ENCODE data around the gene MAN2B2.

Gene MAN2B2

GRCh38 chr4:6556263-6556662 is 18.7 kb upstream of the MAN2B2 start:
- Histone ChIP-seq H3K27ac (ENCODE audit: low read depth in 2 of 2, low read length in 2 of 2) (no peak overlapping the region), H3K9me3 (ENCODE audit: control insufficient read depth in 2 of 2, low read length in 2 of 2) (no peaks in the 10 kb centered on the region), H3K9ac (ENCODE audit: low read depth in 1 of 2, low read length in 2 of 2) (no peak overlapping the region), H3K4me3 (ENCODE audit: low read length in 2 of 2) (no peak overlapping the region), H3K27me3 (ENCODE audit: control insufficient read depth in 2 of 2, insufficient read depth in 2 of 2, low read length in 2 of 2) (peaks cover 12 to 14% of the 10 kb centered on the region in 2 donors), H3K36me3 (ENCODE audit: control insufficient read depth in 2 of 2, insufficient read depth in 2 of 2, low read length in 2 of 2) (no peaks in the 10 kb centered on the region), H3K4me1 (ENCODE audit: control insufficient read depth in 2 of 2, insufficient read depth in 2 of 2, low read length in 2 of 2) (no peaks in the 10 kb centered on the region)

DNA sequence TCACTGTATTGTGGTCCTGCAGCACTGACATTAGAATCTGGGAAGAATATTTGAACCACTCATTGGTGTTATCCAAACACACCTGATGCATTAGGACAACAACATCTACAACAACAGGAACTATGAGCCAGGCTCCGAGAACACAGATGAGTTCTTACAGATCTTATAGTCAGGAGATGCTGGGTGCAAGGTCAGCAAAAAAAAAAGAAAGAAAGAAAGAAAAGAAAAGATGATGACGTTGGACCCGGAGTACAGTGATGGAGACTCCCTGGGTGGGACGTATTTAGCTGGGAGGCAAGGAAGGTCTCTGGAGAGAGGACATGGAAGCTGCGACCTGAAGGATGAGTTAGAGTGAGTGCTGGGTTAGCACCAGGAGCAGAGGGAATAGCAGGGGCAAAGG is 17.8 kb upstream of the MAN2B2 start:
- H3K36me3 ChIP-seq (ENCODE audit: control insufficient read depth in 2 of 2, insufficient read depth in 2 of 2, low read length in 2 of 2): no peaks in the 10 kb centered on the region
- peaks cover 20 to 22% of the 10 kb centered on the region in 2 donors for H3K27me3 ChIP-seq (ENCODE audit: control insufficient read depth in 2 of 2, insufficient read depth in 2 of 2, low read length in 2 of 2)
- H3K4me1 ChIP-seq (ENCODE audit: control insufficient read depth in 2 of 2, insufficient read depth in 2 of 2, low read length in 2 of 2): no peaks in the 10 kb centered on the region
- H3K27ac ChIP-seq (ENCODE audit: low read depth in 2 of 2, low read length in 2 of 2): no peak overlapping the region
- no peaks in the 10 kb centered on the region for H3K9me3 ChIP-seq (ENCODE audit: control insufficient read depth in 2 of 2, low read length in 2 of 2)
- no peak overlapping the region for H3K9ac ChIP-seq (ENCODE audit: low read depth in 1 of 2, low read length in 2 of 2)
- no peak overlapping the region for H3K4me3 ChIP-seq (ENCODE audit: low read length in 2 of 2)

- no peak overlapping the region for H3K9ac ChIP-seq (ENCODE audit: low read depth in 1 of 2, low read length in 2 of 2)
- no peaks in the 10 kb centered on the region for H3K36me3 ChIP-seq (ENCODE audit: control insufficient read depth in 2 of 2, insufficient read depth in 2 of 2, low read length in 2 of 2)
- peaks cover 26 to 28% of the 10 kb centered on the region in 2 donors for H3K27me3 ChIP-seq (ENCODE audit: control insufficient read depth in 2 of 2, insufficient read depth in 2 of 2, low read length in 2 of 2)
- no peak overlapping the region for H3K27ac ChIP-seq (ENCODE audit: low read depth in 2 of 2, low read length in 2 of 2)
- H3K4me3 ChIP-seq (ENCODE audit: low read length in 2 of 2): no peak overlapping the region
- H3K9me3 ChIP-seq (ENCODE audit: control insufficient read depth in 2 of 2, low read length in 2 of 2): no peaks in the 10 kb centered on the region
- peaks cover 0 to under 1% of the 10 kb centered on the region in 2 donors for H3K4me1 ChIP-seq (ENCODE audit: control insufficient read depth in 2 of 2, insufficient read depth in 2 of 2, low read length in 2 of 2)
These were observed 17.1 kb upstream of the MAN2B2 start for GRCh38 chr4:6557856-6558255.

GRCh38 chr4:6560416-6561172 is 14.4 kb upstream of the MAN2B2 start:
- Histone ChIP-seq H3K27me3 (ENCODE audit: control insufficient read depth in 2 of 2, insufficient read depth in 2 of 2, low read length in 2 of 2) (peaks cover 39 to 40% of the 10 kb centered on the region in 2 donors), H3K36me3 (ENCODE audit: control insufficient read depth in 2 of 2, insufficient read depth in 2 of 2, low read length in 2 of 2) (no peaks in the 10 kb centered on the region), H3K4me1 (ENCODE audit: control insufficient read depth in 2 of 2, insufficient read depth in 2 of 2, low read length in 2 of 2) (peaks cover 2 to 4% of the 10 kb centered on the region in 2 donors), H3K4me3 (ENCODE audit: low read length in 2 of 2) (no peak overlapping the region), H3K27ac (ENCODE audit: low read depth in 2 of 2, low read length in 2 of 2) (no peak overlapping the region), H3K9ac (ENCODE audit: low read depth in 1 of 2, low read length in 2 of 2) (no peak overlapping the region), H3K9me3 (ENCODE audit: control insufficient read depth in 2 of 2, low read length in 2 of 2) (no peaks in the 10 kb centered on the region)

DNA sequence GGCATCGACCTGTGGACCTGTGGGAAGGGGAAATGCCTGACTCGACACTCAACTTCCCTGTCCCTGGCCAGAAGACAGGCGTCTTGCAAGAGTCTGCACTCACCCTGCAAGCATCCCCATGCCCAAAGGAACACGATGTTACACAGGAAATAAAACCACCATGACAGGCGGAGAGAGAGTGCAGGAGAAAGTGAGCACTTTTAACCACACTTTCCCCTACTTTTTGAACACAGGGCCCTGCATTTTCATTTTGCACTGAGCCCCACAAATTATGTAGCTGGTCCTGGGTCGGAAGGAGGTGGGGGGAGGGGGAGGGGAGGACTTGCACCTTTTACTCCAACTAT is 13.8 kb upstream of the MAN2B2 start:
- no peak overlapping the region for H3K9ac ChIP-seq (ENCODE audit: low read depth in 1 of 2, low read length in 2 of 2)
- H3K27ac ChIP-seq (ENCODE audit: low read depth in 2 of 2, low read length in 2 of 2): no peak overlapping the region
- H3K4me1 ChIP-seq (ENCODE audit: control insufficient read depth in 2 of 2, insufficient read depth in 2 of 2, low read length in 2 of 2): peaks cover 2 to 4% of the 10 kb centered on the region in 2 donors
- H3K27me3 ChIP-seq (ENCODE audit: control insufficient read depth in 2 of 2, insufficient read depth in 2 of 2, low read length in 2 of 2): peaks cover 42 to 45% of the 10 kb centered on the region in 2 donors
- no peaks in the 10 kb centered on the region for H3K9me3 ChIP-seq (ENCODE audit: control insufficient read depth in 2 of 2, low read length in 2 of 2)
- no peaks in the 10 kb centered on the region for H3K36me3 ChIP-seq (ENCODE audit: control insufficient read depth in 2 of 2, insufficient read depth in 2 of 2, low read length in 2 of 2)
- H3K4me3 ChIP-seq (ENCODE audit: low read length in 2 of 2): no peak overlapping the region

DNA sequence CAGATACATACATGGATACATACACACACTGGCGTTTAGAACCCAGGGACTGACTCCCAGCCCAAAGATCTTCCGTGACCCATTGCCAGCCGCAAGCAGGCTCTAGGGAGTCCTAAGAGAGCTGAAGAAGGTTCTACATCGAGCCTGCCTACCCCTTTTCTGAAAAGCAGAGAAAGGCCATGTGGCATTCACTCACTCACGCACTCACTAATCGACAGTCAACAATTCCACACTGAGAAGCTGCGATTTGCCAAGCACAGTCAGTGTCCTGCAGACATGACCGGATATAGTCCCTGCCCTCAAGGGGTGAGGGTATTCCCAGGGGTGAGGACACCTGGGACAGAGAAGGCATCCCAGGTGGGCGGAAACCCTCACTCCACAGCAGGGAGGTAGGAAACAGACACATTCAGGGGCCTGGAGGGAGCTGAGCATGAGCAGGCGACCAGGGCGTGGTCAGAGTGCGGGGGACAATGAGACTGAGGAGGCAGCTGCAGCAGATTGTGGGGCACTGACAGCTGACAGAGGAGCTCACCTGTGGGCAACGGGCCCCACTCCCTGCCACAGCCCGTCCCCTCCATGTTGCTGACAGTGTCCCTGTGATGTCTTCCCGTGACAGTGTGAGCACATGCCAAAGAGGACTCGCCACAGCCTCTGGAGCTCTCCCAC is 13.2 kb upstream of the MAN2B2 start:
- H3K27ac ChIP-seq (ENCODE audit: low read depth in 2 of 2, low read length in 2 of 2): no peak overlapping the region
- H3K4me3 ChIP-seq (ENCODE audit: low read length in 2 of 2): no peak overlapping the region
- H3K27me3 ChIP-seq (ENCODE audit: control insufficient read depth in 2 of 2, insufficient read depth in 2 of 2, low read length in 2 of 2): peaks cover 42 to 49% of the 10 kb centered on the region in 2 donors
- H3K9ac ChIP-seq (ENCODE audit: low read depth in 1 of 2, low read length in 2 of 2): no peak overlapping the region
- H3K36me3 ChIP-seq (ENCODE audit: control insufficient read depth in 2 of 2, insufficient read depth in 2 of 2, low read length in 2 of 2): no peaks in the 10 kb centered on the region
- H3K4me1 ChIP-seq (ENCODE audit: control insufficient read depth in 2 of 2, insufficient read depth in 2 of 2, low read length in 2 of 2): peaks cover 2 to 4% of the 10 kb centered on the region in 2 donors
- H3K9me3 ChIP-seq (ENCODE audit: control insufficient read depth in 2 of 2, low read length in 2 of 2): no peaks in the 10 kb centered on the region

GRCh38 chr4:6562931-6563901 is 11.8 kb upstream of the MAN2B2 start:
- no peak overlapping the region for H3K9ac ChIP-seq (ENCODE audit: low read depth in 1 of 2, low read length in 2 of 2)
- no peak overlapping the region for H3K27ac ChIP-seq (ENCODE audit: low read depth in 2 of 2, low read length in 2 of 2)
- peaks cover 2 to 4% of the 10 kb centered on the region in 2 donors for H3K4me1 ChIP-seq (ENCODE audit: control insufficient read depth in 2 of 2, insufficient read depth in 2 of 2, low read length in 2 of 2)
- H3K4me3 ChIP-seq (ENCODE audit: low read length in 2 of 2): no peak overlapping the region
- no peaks in the 10 kb centered on the region for H3K36me3 ChIP-seq (ENCODE audit: control insufficient read depth in 2 of 2, insufficient read depth in 2 of 2, low read length in 2 of 2)
- peaks cover 39 to 50% of the 10 kb centered on the region in 2 donors for H3K27me3 ChIP-seq (ENCODE audit: control insufficient read depth in 2 of 2, insufficient read depth in 2 of 2, low read length in 2 of 2)
- H3K9me3 ChIP-seq (ENCODE audit: control insufficient read depth in 2 of 2, low read length in 2 of 2): no peaks in the 10 kb centered on the region

GRCh38 chr4:6563935-6564645 is 10.9 kb upstream of the MAN2B2 start:
- H3K9ac ChIP-seq (ENCODE audit: low read depth in 1 of 2, low read length in 2 of 2): no peak overlapping the region

DNA sequence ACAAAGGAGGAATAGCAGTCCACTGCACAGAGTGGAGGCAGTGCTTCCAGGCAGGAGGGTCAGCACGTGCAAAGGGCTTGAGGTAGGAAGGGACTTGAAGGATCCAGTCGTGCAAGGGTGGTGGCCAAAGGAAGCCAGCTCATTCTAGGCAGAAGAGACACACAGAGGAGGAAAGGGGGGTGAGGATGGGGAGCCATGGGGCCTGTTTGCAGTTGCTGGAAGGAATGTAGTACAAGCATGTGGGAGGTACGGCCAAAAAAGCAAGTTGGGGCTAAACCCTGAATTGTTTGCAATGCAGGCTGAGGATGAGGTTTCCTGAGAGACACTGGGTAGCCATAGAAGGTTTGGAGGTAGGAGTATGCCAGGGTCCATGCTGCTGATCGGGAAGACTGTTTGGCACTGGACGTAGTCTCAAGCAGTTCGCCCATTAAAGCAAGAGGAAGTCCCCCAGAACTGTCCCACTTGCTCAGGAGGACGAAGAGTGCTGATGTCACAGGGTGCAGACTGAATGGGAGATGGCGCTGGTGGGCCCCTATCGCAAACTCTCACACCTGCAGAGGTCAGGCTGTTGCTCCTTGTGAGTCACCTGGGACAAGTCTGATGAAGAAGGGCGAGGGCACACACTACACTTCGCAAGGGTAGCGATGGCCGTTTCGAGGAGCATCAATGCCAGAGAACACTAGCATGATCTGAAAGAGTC is 9.1 kb upstream of the MAN2B2 start:
- H3K4me1 ChIP-seq (ENCODE audit: control insufficient read depth in 2 of 2, insufficient read depth in 2 of 2, low read length in 2 of 2): peaks cover 2 to 4% of the 10 kb centered on the region in 2 donors
- H3K9me3 ChIP-seq (ENCODE audit: control insufficient read depth in 2 of 2, low read length in 2 of 2): no peaks in the 10 kb centered on the region
- peaks cover 34 to 40% of the 10 kb centered on the region in 2 donors for H3K27me3 ChIP-seq (ENCODE audit: control insufficient read depth in 2 of 2, insufficient read depth in 2 of 2, low read length in 2 of 2)
- H3K36me3 ChIP-seq (ENCODE audit: control insufficient read depth in 2 of 2, insufficient read depth in 2 of 2, low read length in 2 of 2): no peaks in the 10 kb centered on the region
- H3K27ac ChIP-seq (ENCODE audit: low read depth in 2 of 2, low read length in 2 of 2): no peak overlapping the region
- no peak overlapping the region for H3K4me3 ChIP-seq (ENCODE audit: low read length in 2 of 2)
- H3K9ac ChIP-seq (ENCODE audit: low read depth in 1 of 2, low read length in 2 of 2): no peak overlapping the region

More at GRCh38 chr4:6563935-6564645, 10.9 kb upstream of the MAN2B2 start:
- Histone ChIP-seq H3K4me1 (ENCODE audit: control insufficient read depth in 2 of 2, insufficient read depth in 2 of 2, low read length in 2 of 2) (peaks cover 2 to 4% of the 10 kb centered on the region in 2 donors), H3K36me3 (ENCODE audit: control insufficient read depth in 2 of 2, insufficient read depth in 2 of 2, low read length in 2 of 2) (no peaks in the 10 kb centered on the region), H3K27me3 (ENCODE audit: control insufficient read depth in 2 of 2, insufficient read depth in 2 of 2, low read length in 2 of 2) (peaks cover 38 to 47% of the 10 kb centered on the region in 2 donors), H3K4me3 (ENCODE audit: low read length in 2 of 2) (no peak overlapping the region), H3K27ac (ENCODE audit: low read depth in 2 of 2, low read length in 2 of 2) (no peak overlapping the region), H3K9me3 (ENCODE audit: control insufficient read depth in 2 of 2, low read length in 2 of 2) (no peaks in the 10 kb centered on the region)
